Measurements from ENCODE around the gene CDKN1C.

The CDKN1C gene

DNA sequence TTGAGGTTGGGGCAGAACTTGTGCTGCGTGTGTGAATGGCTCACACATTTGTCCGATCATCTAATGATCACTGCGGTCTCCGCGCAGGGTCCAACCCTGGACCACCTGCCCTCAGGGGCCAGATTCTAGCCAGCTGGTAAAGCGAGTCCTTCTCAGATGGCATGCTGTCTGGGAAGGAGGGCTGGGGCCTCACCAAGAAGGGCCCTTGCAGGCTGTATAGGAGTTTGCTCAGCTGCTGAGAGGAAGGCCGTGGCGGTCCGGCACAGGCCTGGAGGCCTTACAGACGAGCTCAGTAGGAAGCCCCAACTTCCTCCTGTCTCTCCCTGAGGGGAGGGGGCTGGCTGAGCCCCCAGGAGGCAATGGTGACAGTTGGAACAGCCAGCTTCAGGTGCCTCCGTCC lies 29.9 kb upstream of the CDKN1C start:
- no peak for TF ChIP-seq ZNF384 (IDR thresholded peaks at IDR 0.05)
- no peak for TF ChIP-seq HDGF (IDR thresholded peaks at IDR 0.05; ENCODE audit: borderline replicate concordance)
- TF ChIP-seq CTBP1 (IDR thresholded peaks at IDR 0.05; ENCODE audit: borderline replicate concordance) = no peak
- TF ChIP-seq TARDBP (IDR thresholded peaks at IDR 0.05) = no peak
- no peak for TF ChIP-seq SUZ12 (IDR thresholded peaks at IDR 0.05)
- no peak for TF ChIP-seq ELF4 (IDR thresholded peaks at IDR 0.05)
- TF ChIP-seq BHLHE40 (IDR thresholded peaks at IDR 0.05; ENCODE audit: borderline replicate concordance) = no peak
- no peak for TF ChIP-seq FOXM1 (IDR thresholded peaks at IDR 0.05; ENCODE audit: borderline replicate concordance)
- TF ChIP-seq L3MBTL2 (conservative IDR thresholded peaks at IDR 0.05) = no peak
- TF ChIP-seq SP1 (IDR thresholded peaks at IDR 0.05) = no peak
- no peak for TF ChIP-seq FOXA1 (IDR thresholded peaks at IDR 0.05)
- no peak for TF ChIP-seq NFRKB (IDR thresholded peaks at IDR 0.05)
- TF ChIP-seq FOXK2 (IDR thresholded peaks at IDR 0.05) = no peak
- no peak for TF ChIP-seq LEF1 (IDR thresholded peaks at IDR 0.05; ENCODE audit: borderline replicate concordance)
- TF ChIP-seq, protein P1, sequence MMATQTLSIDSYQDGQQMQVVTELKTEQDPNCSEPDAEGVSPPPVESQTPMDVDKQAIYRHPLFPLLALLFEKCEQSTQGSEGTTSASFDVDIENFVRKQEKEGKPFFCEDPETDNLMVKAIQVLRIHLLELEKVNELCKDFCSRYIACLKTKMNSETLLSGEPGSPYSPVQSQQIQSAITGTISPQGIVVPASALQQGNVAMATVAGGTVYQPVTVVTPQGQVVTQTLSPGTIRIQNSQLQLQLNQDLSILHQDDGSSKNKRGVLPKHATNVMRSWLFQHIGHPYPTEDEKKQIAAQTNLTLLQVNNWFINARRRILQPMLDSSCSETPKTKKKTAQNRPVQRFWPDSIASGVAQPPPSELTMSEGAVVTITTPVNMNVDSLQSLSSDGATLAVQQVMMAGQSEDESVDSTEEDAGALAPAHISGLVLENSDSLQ (IDR thresholded peaks at IDR 0.05) = no peak
- TF ChIP-seq ARNT (IDR thresholded peaks at IDR 0.05) = no peak
- ChIA-PET CTCF (no interaction called here), POLR2A (interaction anchor here (0.9 kb wide), 1 partner anchor 14 kb away, joined by 4 read pairs; the partner anchor contains the start of gene PHLDA2)
- no peak for DNase-seq (ENCODE audit: extremely low spot score)

DNA sequence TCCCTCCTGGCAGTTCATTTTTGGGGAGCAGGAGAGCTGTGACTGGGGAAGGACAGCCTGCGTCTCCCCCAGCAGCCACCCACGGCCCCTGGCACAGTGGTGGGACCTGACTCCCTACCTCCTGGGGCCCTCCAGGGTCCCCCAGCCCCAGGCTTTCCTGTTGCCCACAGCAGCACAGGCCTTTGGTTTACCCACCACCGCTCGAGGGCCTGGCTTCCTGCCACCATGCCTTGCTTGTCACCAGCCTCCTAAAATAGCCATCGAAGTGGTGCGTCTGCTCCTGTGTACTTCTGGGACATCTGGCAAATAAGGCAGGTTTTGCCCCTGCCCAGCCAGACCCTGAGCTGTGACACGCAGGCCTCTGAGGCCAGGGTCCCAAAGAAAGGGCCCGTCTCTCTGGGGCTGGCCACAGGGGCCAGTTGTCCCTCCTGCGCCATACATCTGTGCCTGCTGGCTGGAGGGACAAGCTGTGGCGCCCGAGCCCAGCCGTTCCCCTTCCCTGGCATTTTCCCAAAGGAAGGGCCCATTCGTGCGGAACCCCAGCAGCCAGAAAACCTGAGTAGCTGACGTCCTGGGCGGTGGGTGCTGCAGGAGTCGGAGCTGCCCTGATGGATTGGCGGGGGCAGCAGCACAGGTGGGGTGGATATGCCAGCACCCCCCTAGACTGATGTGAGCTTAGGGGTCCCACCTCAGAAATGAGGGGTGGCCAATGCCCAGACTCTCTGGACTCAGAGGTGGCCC lies 29.1 kb upstream of the CDKN1C start:
- DNase-seq (ENCODE audit: extremely low spot score) = no peak
- POLR2A ChIA-PET = no interaction called here
- CTCF ChIA-PET = no interaction called here
- no peak for TF ChIP-seq SUZ12 (IDR thresholded peaks at IDR 0.05)
- TF ChIP-seq, protein P1 (IDR thresholded peaks at IDR 0.05) = no peak
- no peak for TF ChIP-seq ELF4 (IDR thresholded peaks at IDR 0.05)
- no peak for TF ChIP-seq FOXM1 (IDR thresholded peaks at IDR 0.05; ENCODE audit: borderline replicate concordance)

DNA sequence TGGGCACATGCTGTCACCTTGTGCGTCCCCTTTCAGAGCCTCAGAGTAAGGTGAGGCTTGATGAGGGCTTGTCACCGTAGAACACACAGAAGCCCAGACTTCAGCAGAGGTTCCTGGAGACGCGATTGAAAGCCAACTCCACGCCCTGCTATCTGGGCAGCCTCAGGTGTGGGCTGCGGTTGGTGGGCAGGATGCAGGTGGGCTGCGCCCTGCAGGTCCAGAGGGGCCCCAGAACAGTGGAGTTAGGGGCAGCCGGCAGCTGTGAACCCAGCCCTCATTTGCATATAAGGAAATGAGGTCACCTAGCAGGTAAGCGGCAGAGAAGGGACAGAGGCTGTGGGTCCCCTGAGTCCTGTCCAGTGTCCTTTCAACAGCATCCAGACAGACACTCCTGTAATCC lies 28.2 kb upstream of the CDKN1C start:
- no peak for DNase-seq (ENCODE audit: extremely low spot score)
- ChIA-PET CTCF (no interaction called here), POLR2A (no interaction called here)
- TF ChIP-seq L3MBTL2 (conservative IDR thresholded peaks at IDR 0.05) = no peak
- no peak for TF ChIP-seq HDGF (IDR thresholded peaks at IDR 0.05; ENCODE audit: borderline replicate concordance)
- no peak for TF ChIP-seq ELF4 (IDR thresholded peaks at IDR 0.05)
- no peak for TF ChIP-seq CTBP1 (IDR thresholded peaks at IDR 0.05; ENCODE audit: borderline replicate concordance)
- TF ChIP-seq FOXM1 (IDR thresholded peaks at IDR 0.05; ENCODE audit: borderline replicate concordance) = no peak
- TF ChIP-seq ZNF384 (IDR thresholded peaks at IDR 0.05) = no peak
- TF ChIP-seq FOXK2 (IDR thresholded peaks at IDR 0.05) = no peak

DNA sequence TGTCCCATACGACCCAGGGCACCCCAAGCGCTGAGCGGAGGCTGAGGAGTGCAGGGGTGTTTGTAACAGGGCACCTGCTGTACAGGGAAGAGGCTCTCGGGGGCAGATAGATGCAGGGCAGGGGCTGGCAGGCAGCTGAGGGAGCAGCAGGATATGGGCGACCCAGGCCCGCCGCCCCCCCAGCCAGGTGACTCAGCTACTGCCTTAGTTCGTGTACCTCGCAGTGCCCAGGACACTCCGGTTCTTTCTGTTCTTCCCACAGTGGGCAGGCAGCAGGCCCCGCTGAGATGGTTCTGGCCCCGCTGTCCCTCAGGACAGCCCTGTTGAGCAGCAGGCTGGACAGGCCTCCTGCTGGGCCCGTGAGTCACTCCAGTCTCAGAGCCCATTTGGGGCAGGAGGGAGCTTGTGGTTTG lies 27.4 kb upstream of the CDKN1C start:
- CTCF ChIA-PET = no interaction called here
- POLR2A ChIA-PET = interaction anchor here (1.0 kb wide), 1 partner anchor 11 kb away, joined by 4 read pairs; a partner anchor contains a TSS

DNA sequence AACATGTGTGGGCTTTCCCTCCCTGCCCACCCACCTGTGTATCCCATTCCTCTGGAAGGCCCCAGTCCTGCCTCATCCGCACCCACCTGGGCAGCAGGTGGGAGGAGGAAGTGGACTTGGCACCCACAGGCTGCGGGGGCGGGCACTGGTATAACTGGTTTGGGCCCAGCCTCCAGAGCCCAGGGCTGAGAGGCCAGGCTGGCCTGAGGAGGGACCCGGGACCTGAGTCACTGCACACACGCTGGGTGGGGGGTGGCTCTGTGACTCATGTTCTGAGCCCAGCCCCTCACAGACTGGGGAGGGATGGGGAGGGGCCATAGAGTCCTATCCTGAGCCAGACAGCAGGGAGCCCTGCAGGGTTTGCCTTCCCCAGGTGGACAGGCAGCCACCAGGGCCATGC lies 26.9 kb upstream of the CDKN1C start:
- CTCF ChIA-PET = no interaction called here
- POLR2A ChIA-PET = interaction anchor here (1.0 kb wide), 1 partner anchor 10 kb away, joined by 4 read pairs; a partner anchor contains a TSS
- no peak for DNase-seq (ENCODE audit: extremely low spot score)
- TF ChIP-seq TARDBP (IDR thresholded peaks at IDR 0.05) (no peak), FOXA1 (IDR thresholded peaks at IDR 0.05) (no peak)

More for the DNA sequence above, 27.4 kb upstream of the CDKN1C start:
- no peak for DNase-seq (ENCODE audit: extremely low spot score)
- TF ChIP-seq SP1 (IDR thresholded peaks at IDR 0.05) (no peak), TARDBP (IDR thresholded peaks at IDR 0.05) (no peak), ARNT (IDR thresholded peaks at IDR 0.05) (no peak), HDGF (IDR thresholded peaks at IDR 0.05; ENCODE audit: borderline replicate concordance) (no peak), BHLHE40 (IDR thresholded peaks at IDR 0.05; ENCODE audit: borderline replicate concordance) (no peak), NFRKB (IDR thresholded peaks at IDR 0.05) (no peak), L3MBTL2 (conservative IDR thresholded peaks at IDR 0.05) (no peak), LEF1 (IDR thresholded peaks at IDR 0.05; ENCODE audit: borderline replicate concordance) (no peak), FOXM1 (IDR thresholded peaks at IDR 0.05; ENCODE audit: borderline replicate concordance) (no peak), ELF4 (IDR thresholded peaks at IDR 0.05) (no peak), ZNF384 (IDR thresholded peaks at IDR 0.05) (no peak), FOXK2 (IDR thresholded peaks at IDR 0.05) (no peak), CTBP1 (IDR thresholded peaks at IDR 0.05; ENCODE audit: borderline replicate concordance) (no peak), SUZ12 (IDR thresholded peaks at IDR 0.05) (no peak), FOXA1 (IDR thresholded peaks at IDR 0.05) (no peak)
- TF ChIP-seq, protein P1 (IDR thresholded peaks at IDR 0.05) = no peak

DNA sequence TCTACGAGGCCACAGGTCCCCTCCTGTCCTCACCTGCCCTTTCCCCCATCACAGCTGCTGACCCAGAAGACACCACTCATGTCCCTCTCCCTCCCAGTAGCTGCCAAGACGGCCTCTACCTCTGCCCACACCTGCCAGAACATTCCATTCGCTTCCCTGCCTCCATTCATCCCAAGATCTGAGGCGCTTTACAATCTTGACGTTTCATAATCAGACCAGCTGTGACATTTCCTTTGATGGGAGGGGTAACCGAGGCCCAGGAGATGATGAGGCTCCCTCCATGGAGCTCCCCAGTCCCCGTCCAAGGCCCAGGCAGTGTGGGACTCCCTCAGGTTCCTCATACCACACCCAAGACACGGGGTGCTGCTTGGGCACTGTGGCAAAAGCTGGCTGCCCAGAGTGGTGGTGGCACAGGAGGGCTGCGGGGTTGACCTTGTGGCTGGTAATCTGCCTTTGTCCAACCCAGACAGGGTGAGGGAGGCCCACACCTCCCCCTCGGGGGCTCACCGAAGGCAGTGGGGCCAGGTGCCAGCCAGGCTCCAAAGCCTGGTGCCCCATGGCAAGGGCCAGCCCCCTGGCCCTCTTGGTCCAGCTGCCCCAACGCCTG lies 26.3 kb upstream of the CDKN1C start:
- DNase-seq (ENCODE audit: extremely low spot score) = no peak
- TF ChIP-seq CTBP1 (IDR thresholded peaks at IDR 0.05; ENCODE audit: borderline replicate concordance) = no peak
- TF ChIP-seq SP1 (IDR thresholded peaks at IDR 0.05) = no peak
- TF ChIP-seq ELF4 (IDR thresholded peaks at IDR 0.05) = no peak
- TF ChIP-seq ZNF384 (IDR thresholded peaks at IDR 0.05) = no peak
- TF ChIP-seq NFRKB (IDR thresholded peaks at IDR 0.05) = no peak
- no peak for TF ChIP-seq SUZ12 (IDR thresholded peaks at IDR 0.05)
- TF ChIP-seq TARDBP (IDR thresholded peaks at IDR 0.05) = no peak
- no peak for TF ChIP-seq L3MBTL2 (conservative IDR thresholded peaks at IDR 0.05)
- TF ChIP-seq, protein P1 (IDR thresholded peaks at IDR 0.05) = no peak
- TF ChIP-seq FOXA1 (IDR thresholded peaks at IDR 0.05) = no peak
- no peak for TF ChIP-seq LEF1 (IDR thresholded peaks at IDR 0.05; ENCODE audit: borderline replicate concordance)
- no peak for TF ChIP-seq BHLHE40 (IDR thresholded peaks at IDR 0.05; ENCODE audit: borderline replicate concordance)
- TF ChIP-seq ARNT (IDR thresholded peaks at IDR 0.05) = no peak
- TF ChIP-seq HDGF (IDR thresholded peaks at IDR 0.05; ENCODE audit: borderline replicate concordance) = no peak
- TF ChIP-seq FOXM1 (IDR thresholded peaks at IDR 0.05; ENCODE audit: borderline replicate concordance) = no peak
- TF ChIP-seq FOXK2 (IDR thresholded peaks at IDR 0.05) = no peak
- CTCF ChIA-PET = interaction anchor here (0.6 kb wide), 1 partner anchor 9 kb away, joined by 3 read pairs; no protein-coding TSS in a partner anchor
- POLR2A ChIA-PET = interaction anchor here (1.7 kb wide), 1 partner anchor 18 kb away, joined by 6 read pairs; the partner anchor contains the start of gene PHLDA2

All from HEK293T (cell line).